Measurements from ENCODE around the gene IPO9. TPM values are rescaled to one million over a fixed set of nuclear protein-coding genes. Genes with fewer than 3 reads are reported as not detected.

IPO9 gene
- total RNA-seq, 2 donors from 2014 or later: 108 to 133 TPM

DNA sequence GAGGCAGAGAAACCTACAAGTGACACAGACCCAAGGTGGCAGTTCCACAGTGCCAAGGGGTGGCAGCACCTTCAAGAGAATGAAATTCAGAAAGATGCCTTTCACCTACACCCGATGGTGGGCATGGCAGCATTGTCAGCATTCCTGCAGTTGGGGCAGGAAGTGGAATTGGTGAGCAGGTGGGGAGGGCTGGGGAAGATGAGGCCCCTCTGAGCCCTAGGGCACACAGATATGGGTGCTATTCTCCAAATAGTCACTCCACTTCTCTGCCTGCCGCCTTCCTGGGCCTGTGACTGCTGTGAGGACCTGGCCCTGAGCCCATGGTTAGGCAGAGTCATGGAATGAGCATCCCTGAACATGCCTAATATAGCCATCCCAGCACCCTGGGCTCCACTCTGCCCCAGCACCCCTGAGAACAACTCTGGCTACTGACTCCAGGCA is 68.0 kb downstream of the IPO9 start:
- H3K36me3 ChIP-seq (ENCODE audit: control insufficient read depth, insufficient read depth, low read length): no peaks in the 10 kb centered on the region
- no peaks in the 10 kb centered on the region for H3K9me3 ChIP-seq (ENCODE audit: control insufficient read depth, low read length)
- H3K27ac ChIP-seq (ENCODE audit: low read depth, low read length): no peak overlapping the region
- Mint-ChIP-seq H3K4me3 (no peak overlapping the region), H3K27ac (no peak overlapping the region), H3K27me3 (ENCODE audit: insufficient read depth) (peaks cover 12% of the 10 kb centered on the region), H3K9me3 (no peaks in the 10 kb centered on the region), H3K4me1 (peaks cover 11% of the 10 kb centered on the region), H3K36me3 (ENCODE audit: low read depth) (no peaks in the 10 kb centered on the region)
- 77 to 83% methylated on average over 1 to 2 of the region's 2 CpGs for WGBS, 2 experiments (ENCODE audit: insufficient coverage in 1 of 2, insufficient read length in 1 of 2)
- no peaks in the 10 kb centered on the region for H3K4me1 ChIP-seq (ENCODE audit: control insufficient read depth, insufficient read depth, low read length)
- DNase-seq: no peak
- no peak overlapping the region for H3K9ac ChIP-seq (ENCODE audit: extremely low read depth, low read length, poor library complexity, severe bottlenecking)
- no peaks in the 10 kb centered on the region for H3K27me3 ChIP-seq (ENCODE audit: control insufficient read depth, insufficient read depth, low read length, poor library complexity, severe bottlenecking)
- H3K4me3 ChIP-seq (ENCODE audit: low read length): no peak overlapping the region
- TF ChIP-seq, protein P1, sequence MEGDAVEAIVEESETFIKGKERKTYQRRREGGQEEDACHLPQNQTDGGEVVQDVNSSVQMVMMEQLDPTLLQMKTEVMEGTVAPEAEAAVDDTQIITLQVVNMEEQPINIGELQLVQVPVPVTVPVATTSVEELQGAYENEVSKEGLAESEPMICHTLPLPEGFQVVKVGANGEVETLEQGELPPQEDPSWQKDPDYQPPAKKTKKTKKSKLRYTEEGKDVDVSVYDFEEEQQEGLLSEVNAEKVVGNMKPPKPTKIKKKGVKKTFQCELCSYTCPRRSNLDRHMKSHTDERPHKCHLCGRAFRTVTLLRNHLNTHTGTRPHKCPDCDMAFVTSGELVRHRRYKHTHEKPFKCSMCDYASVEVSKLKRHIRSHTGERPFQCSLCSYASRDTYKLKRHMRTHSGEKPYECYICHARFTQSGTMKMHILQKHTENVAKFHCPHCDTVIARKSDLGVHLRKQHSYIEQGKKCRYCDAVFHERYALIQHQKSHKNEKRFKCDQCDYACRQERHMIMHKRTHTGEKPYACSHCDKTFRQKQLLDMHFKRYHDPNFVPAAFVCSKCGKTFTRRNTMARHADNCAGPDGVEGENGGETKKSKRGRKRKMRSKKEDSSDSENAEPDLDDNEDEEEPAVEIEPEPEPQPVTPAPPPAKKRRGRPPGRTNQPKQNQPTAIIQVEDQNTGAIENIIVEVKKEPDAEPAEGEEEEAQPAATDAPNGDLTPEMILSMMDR (conservative IDR thresholded peaks at IDR 0.05): no peak

DNA sequence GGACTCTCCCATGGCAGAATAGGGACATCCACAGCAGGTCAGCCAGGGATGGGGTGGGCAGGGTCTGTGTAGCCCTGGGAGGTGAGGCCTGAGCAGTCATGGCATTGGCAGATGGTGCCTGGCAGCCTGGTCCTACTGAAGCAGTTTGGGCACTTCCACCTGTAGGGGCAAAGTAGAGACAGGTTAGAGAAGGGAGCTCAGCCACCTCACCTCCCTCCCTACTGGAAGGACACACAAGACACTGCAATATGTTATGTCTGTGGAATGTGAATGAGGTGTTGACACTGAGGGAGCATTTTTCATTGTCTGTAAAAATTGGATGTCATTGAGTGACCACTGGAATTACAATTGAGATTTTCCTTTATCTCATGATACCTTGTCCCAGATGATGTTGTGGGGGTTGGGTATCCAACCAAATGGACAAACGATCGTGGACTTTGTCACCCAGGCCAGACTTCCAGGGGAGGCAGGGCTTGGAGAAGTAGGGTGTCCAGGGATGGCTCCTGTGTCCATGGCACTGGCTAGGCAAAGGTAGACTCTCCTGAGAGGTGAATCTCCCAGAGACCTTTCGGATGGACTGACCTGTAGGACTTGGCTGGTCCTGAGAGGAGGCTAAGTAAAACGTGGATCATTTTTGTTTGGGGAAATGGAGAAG is 69.4 kb downstream of the IPO9 start:
- TF ChIP-seq, protein P1 (conservative IDR thresholded peaks at IDR 0.05): no peak
- Histone ChIP-seq H3K4me3 (ENCODE audit: low read length) (no peak overlapping the region), H3K27ac (ENCODE audit: low read depth, low read length) (no peak overlapping the region), H3K9ac (ENCODE audit: extremely low read depth, low read length, poor library complexity, severe bottlenecking) (no peak overlapping the region), H3K9me3 (ENCODE audit: control insufficient read depth, low read length) (no peaks in the 10 kb centered on the region), H3K27me3 (ENCODE audit: control insufficient read depth, insufficient read depth, low read length, poor library complexity, severe bottlenecking) (no peaks in the 10 kb centered on the region), H3K36me3 (ENCODE audit: control insufficient read depth, insufficient read depth, low read length) (no peaks in the 10 kb centered on the region), H3K4me1 (ENCODE audit: control insufficient read depth, insufficient read depth, low read length) (no peaks in the 10 kb centered on the region)
- Mint-ChIP-seq H3K27ac (no peak overlapping the region), H3K4me1 (peaks cover 7% of the 10 kb centered on the region), H3K4me3 (no peak overlapping the region), H3K9me3 (no peaks in the 10 kb centered on the region), H3K36me3 (ENCODE audit: low read depth) (no peaks in the 10 kb centered on the region), H3K27me3 (ENCODE audit: insufficient read depth) (peaks cover 12% of the 10 kb centered on the region)
- 72 to 91% methylated on average over 2 to 4 of the region's 4 CpGs for WGBS, 2 experiments (ENCODE audit: insufficient coverage in 1 of 2, insufficient read length in 1 of 2)
- DNase-seq: no peak

DNA sequence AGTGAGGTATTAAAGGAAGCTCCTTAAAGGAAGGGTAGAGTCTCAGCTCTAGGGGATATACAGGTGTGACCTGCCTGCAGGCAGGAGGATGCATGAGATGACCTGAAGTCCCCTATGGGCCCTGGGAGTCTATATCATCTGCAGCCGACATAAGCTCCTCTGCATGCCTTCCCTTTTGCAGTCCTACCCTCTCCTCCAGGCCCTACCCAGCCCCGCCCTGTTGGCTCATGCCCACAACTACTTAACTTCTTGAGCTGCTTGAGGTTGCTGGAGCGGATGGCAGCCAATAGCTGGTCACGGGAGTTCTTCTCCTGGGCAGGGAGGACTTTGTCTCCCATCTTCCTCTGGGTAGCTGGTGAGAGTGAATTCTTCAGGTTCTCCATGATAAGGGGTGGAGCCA is 70.0 kb downstream of the IPO9 start:
- H3K9me3 ChIP-seq (ENCODE audit: control insufficient read depth, low read length): no peaks in the 10 kb centered on the region
- no peaks in the 10 kb centered on the region for H3K36me3 ChIP-seq (ENCODE audit: control insufficient read depth, insufficient read depth, low read length)
- DNase-seq: no peak
- no peaks in the 10 kb centered on the region for H3K4me1 ChIP-seq (ENCODE audit: control insufficient read depth, insufficient read depth, low read length)
- no peaks in the 10 kb centered on the region for H3K27me3 ChIP-seq (ENCODE audit: control insufficient read depth, insufficient read depth, low read length, poor library complexity, severe bottlenecking)
- no peaks in the 10 kb centered on the region for H3K9me3 Mint-ChIP-seq
- H3K27ac ChIP-seq (ENCODE audit: low read depth, low read length): no peak overlapping the region
- no peak overlapping the region for H3K4me3 Mint-ChIP-seq
- H3K27me3 Mint-ChIP-seq (ENCODE audit: insufficient read depth): peaks cover 12% of the 10 kb centered on the region
- no peak overlapping the region for H3K27ac Mint-ChIP-seq
- no peak overlapping the region for H3K4me3 ChIP-seq (ENCODE audit: low read length)
- 88 to 93% methylated on average over 2 to 4 of the region's 4 CpGs for WGBS, 2 experiments (ENCODE audit: insufficient coverage in 1 of 2, insufficient read length in 1 of 2)
- peaks cover 5% of the 10 kb centered on the region for H3K4me1 Mint-ChIP-seq
- TF ChIP-seq, protein P1 (conservative IDR thresholded peaks at IDR 0.05): no peak
- no peak overlapping the region for H3K9ac ChIP-seq (ENCODE audit: extremely low read depth, low read length, poor library complexity, severe bottlenecking)
- H3K36me3 Mint-ChIP-seq (ENCODE audit: low read depth): no peaks in the 10 kb centered on the region
